K562 (cell line): Measurements from ENCODE around the gene PRR15. TPM values are rescaled to one million over a fixed set of nuclear protein-coding genes. Genes with fewer than 3 reads are reported as not detected.

Experiments used
- ATAC-seq: fragments of 200-7000 bp; cut with Tn5 transposase; 3 replicates; pipeline ENCODE4 v1.9.1; 2020; ENCODE audit warnings: moderate library complexity
- BruUV-seq: library from RNA; stranded (reverse); fragments of 400-500 nt; replicated peaks from 2 replicates; lab custom pipeline; 2021; lab: Mats Ljungman, UMichigan
- CTCF ChIA-PET: fragments of 300-600 bp; formaldehyde crosslinking; extraction: SDS; loops from one replicate; lab custom pipeline; 2021; ENCODE audit warnings: low intra/inter-chr PET ratio; lab: Yijun Ruan, JAX
- POLR2A ChIA-PET: fragments of 300-600, 350-650 bp; sonication (Branson Sonifier 250); formaldehyde crosslinking; extraction: SDS; loops from one replicate; lab custom pipeline; 2021; ENCODE audit warnings: antibody characterized with exemption, inconsistent platforms; lab: Yijun Ruan, JAX
- DNase-seq, 4 experiments: peaks; one replicate each; pipeline versions ENCODE4 v3.0.0 to v3.0.0-alpha.2; 2011 to 2018; ENCODE audit warnings: low spot score in 3 of 4, mixed read lengths in 3 of 4; ENCODE audit errors: extremely low read depth in 1 of 4
- FAIRE-seq: peaks from 2 replicates; lab custom pipeline; 2011; peaks lifted over from hg19 to GRCh38; lab: Jason Lieb, UNC
- H2AFZ ChIP-seq: 2 replicates; pipeline ENCODE4 v1.6.0; 2011; ENCODE audit warnings: low read depth, low read length, control low read depth, inconsistent platforms
- H3K27ac ChIP-seq: fragments of 200-600 bp; 3 replicates; pipeline ENCODE4 v1.8.0; 2011; ENCODE audit warnings: low read depth, mild to moderate bottlenecking, control low read depth, inconsistent platforms, low read length, moderate library complexity, mixed read lengths; ENCODE audit errors: extremely low read depth
- H3K27me3 ChIP-seq, 2 experiments: fragments of 300-600 bp in 1 of 2; 2 replicates in 1 of 2; 3 replicates in 1 of 2; pipeline versions ENCODE4 v1.6.0 to v1.8.0; 2011; ENCODE audit warnings: inconsistent platforms in 2 of 2, low read length in 2 of 2, mild to moderate bottlenecking in 1 of 2, mixed read lengths in 1 of 2, moderate library complexity in 1 of 2; ENCODE audit not compliant: control insufficient read depth in 2 of 2, insufficient read depth in 2 of 2
- H3K36me3 ChIP-seq: fragments of 300-600 bp; 3 replicates; pipeline ENCODE4 v1.8.0; 2011; ENCODE audit warnings: mild to moderate bottlenecking, low read length, inconsistent platforms; ENCODE audit not compliant: control insufficient read depth, insufficient read depth
- H3K4me1 ChIP-seq, 2 experiments: fragments of 200-600 bp in 1 of 2; replicated peaks in 1 of 2; 2 replicates in 1 of 2; 3 replicates in 1 of 2; pipeline versions ENCODE4 v1.5.1 to v1.8.0; 2011; ENCODE audit warnings: inconsistent platforms in 2 of 2, low read length in 2 of 2, mild to moderate bottlenecking in 1 of 2, mixed read lengths in 1 of 2, moderate library complexity in 1 of 2; ENCODE audit not compliant: control insufficient read depth in 2 of 2, insufficient read depth in 2 of 2
- H3K4me2 ChIP-seq: 2 replicates; pipeline ENCODE4 v1.6.1; 2011; ENCODE audit warnings: low read length, control low read depth, inconsistent platforms, mixed read lengths; ENCODE audit not compliant: insufficient read depth
- H3K4me3 ChIP-seq: fragments of 200-600 bp; sonication (generic), shearing (Covaris generic); 2 replicates; pipeline ENCODE4 v1.5.1; 2016; ENCODE audit warnings: control low read depth, inconsistent platforms
- H3K79me2 ChIP-seq: fragments of 200-600 bp; 3 replicates; pipeline ENCODE4 v1.8.0; 2011; ENCODE audit warnings: low read length, inconsistent platforms; ENCODE audit not compliant: control insufficient read depth, insufficient read depth
- H3K9ac ChIP-seq, 2 experiments: 2 replicates each; pipeline versions ENCODE4 v1.6.0 to v1.6.1; 2011; ENCODE audit warnings: low read depth in 2 of 2, low read length in 2 of 2, control low read depth in 1 of 2, inconsistent platforms in 1 of 2, mild to moderate bottlenecking in 1 of 2, mixed read lengths in 1 of 2; ENCODE audit not compliant: insufficient read depth in 1 of 2
- H3K9me1 ChIP-seq: one replicate; pipeline ENCODE4 v1.6.0; 2011; ENCODE audit warnings: inconsistent platforms, mild to moderate bottlenecking, low read length, moderate library complexity; ENCODE audit not compliant: control insufficient read depth, insufficient read depth
- H3K9me3 ChIP-seq: replicated peaks from 2 replicates; pipeline ENCODE4 v1.5.1; 2011; ENCODE audit warnings: low read depth, low read length, inconsistent platforms; ENCODE audit not compliant: control insufficient read depth, insufficient read depth
- H4K20me1 ChIP-seq: replicated peaks from 2 replicates; pipeline ENCODE4 v1.6.1; 2011; ENCODE audit warnings: low read length, inconsistent platforms, mixed read lengths; ENCODE audit not compliant: control insufficient read depth, insufficient read depth
- EHMT2 ChIP-seq: fragments of 450-650 bp; IDR thresholded peaks from 2 replicates; pipeline ENCODE4 v1.6.1; 2018; ENCODE audit warnings: antibody characterized with exemption
- GTF2F1 ChIP-seq: IDR thresholded peaks from 2 replicates; pipeline ENCODE4 v1.6.1; 2011; ENCODE audit warnings: low read depth, low read length, improper control_type of control experiment
- KLF13 ChIP-seq: fragments of 450-650 bp; IDR thresholded peaks from 2 replicates; pipeline ENCODE4 v1.6.1; 2016; ENCODE audit warnings: missing genetic modification characterization, low read depth, mild to moderate bottlenecking, missing compliant biosample characterization, moderate library complexity, borderline replicate concordance
- OTX1 ChIP-seq: fragments of 450-650 bp; formaldehyde crosslinking; IDR thresholded peaks from 2 replicates; pipeline ENCODE4 v1.4.0; 2022; ENCODE audit warnings: mild to moderate bottlenecking
- PRMT5 ChIP-seq: sonication (generic); formaldehyde crosslinking; IDR thresholded peaks from 2 replicates; pipeline ENCODE4 v1.5.0; 2020; ENCODE audit warnings: missing genetic modification reagents
- RBM39 ChIP-seq: fragments of 200-400 bp; formaldehyde crosslinking; optimal IDR thresholded peaks from 2 replicates; pipeline ENCODE3; 2018; ENCODE audit warnings: low read depth, low read length
- SRSF3 ChIP-seq: fragments of 200-400 bp; formaldehyde crosslinking; IDR thresholded peaks from 2 replicates; pipeline ENCODE4 v1.6.1; 2016; ENCODE audit warnings: mild to moderate bottlenecking, low read length, moderate library complexity; ENCODE audit not compliant: insufficient read depth
- ZNF232 ChIP-seq: sonication (generic); formaldehyde crosslinking; IDR thresholded peaks from 2 replicates; pipeline ENCODE4 v1.8.0; 2022; ENCODE audit warnings: mild to moderate bottlenecking, missing genetic modification reagents
- ZNF551 ChIP-seq: fragments of 250-450 bp; sonication (Bioruptor Pico); IDR thresholded peaks from 2 replicates; pipeline ENCODE4 v1.5.0; 2021; ENCODE audit warnings: mild to moderate bottlenecking, moderate library complexity
- ZNF696 ChIP-seq: fragments of 250-450 bp; sonication (Bioruptor Pico); conservative IDR thresholded peaks from 2 replicates; pipeline ENCODE4 v1.4.0; 2020; ENCODE audit warnings: mild to moderate bottlenecking, moderate library complexity
- ZZZ3 ChIP-seq: fragments of 450-650 bp; IDR thresholded peaks from 2 replicates; pipeline ENCODE4 v1.6.1; 2016; ENCODE audit warnings: antibody characterized with exemption, mild to moderate bottlenecking, moderate library complexity
- WGBS: fragments of 100-300 bp; shearing (Covaris generic); methylation state at CpG from one replicate; pipeline ENCODE4 v1.1.6; 2016; ENCODE audit warnings: low coverage, mixed read lengths; ENCODE audit not compliant: insufficient coverage; ENCODE audit errors: missing lambda C conversion rate; 5-methylcytosine and 5-hydroxymethylcytosine counted together
- in situ Hi-C: fragments of 300-500 bp; cut with MboI; formaldehyde crosslinking; loops from 4 replicates; pipeline ENCODE4 v1.15.0; 2018; ENCODE audit warnings: inconsistent platforms, mixed read lengths
- intact Hi-C: fragments of 100-400 bp; cut with micrococcal nuclease; formaldehyde crosslinking; loops from 2 replicates; pipeline ENCODE4 v1.14.2; 2022
- polyA plus RNA-seq, 8 experiments: library from polyadenylated mRNA; depleted of rRNA in 4 of 8; stranded (reverse) in 5 of 8; unstranded in 3 of 8; fragments of >200 nt; fragmentation: Nextera tagmentation in 2 of 8; fragmentation: Illumina TruSeq in 1 of 8; extraction: Ambion mirVana in 2 of 8; extraction: Trizol in 1 of 8; gene quantifications; 2 replicates each; pipeline versions ENCODE4 v1.2.1 to v1.2.3, GENCODE V29; 2011 to 2014; ENCODE audit warnings: inconsistent platforms in 1 of 8, missing spikeins in 1 of 8
- total RNA-seq, 7 experiments: library from RNA; depleted of rRNA in 6 of 7; stranded (reverse); fragments of >200 nt in 6 of 7; fragmentation: Illumina TruSeq in 2 of 7; extraction: Trizol in 2 of 7; gene quantifications; 2 replicates each; pipeline versions ENCODE4 v1.2.1 to v1.2.3, GENCODE V29; 2011 to 2021; ENCODE audit warnings: low replicate concordance in 1 of 7
- TF ChIP-seq, protein P1 (sequence below): fragments of 250-450 bp; sonication (Bioruptor Pico); IDR thresholded peaks from 2 replicates; pipeline ENCODE4 v1.5.0; 2020; ENCODE audit warnings: mild to moderate bottlenecking
- TF ChIP-seq, protein P2 (sequence below): fragments of 450-650 bp; IDR thresholded peaks from 2 replicates; pipeline ENCODE4 v1.6.1; 2016; ENCODE audit warnings: borderline replicate concordance
- TF ChIP-seq, protein P3 (sequence below), 3 experiments: IDR thresholded peaks in 2 of 3; conservative IDR thresholded peaks in 1 of 3; 2 replicates each; pipeline ENCODE4 v1.5.1; 2011 to 2012; ENCODE audit warnings: low read length in 3 of 3, mild to moderate bottlenecking in 3 of 3, control low read depth in 2 of 3, improper control_type of control experiment in 1 of 3, inconsistent platforms in 1 of 3, low read depth in 1 of 3, mixed read lengths in 1 of 3, moderate library complexity in 1 of 3; ENCODE audit not compliant: insufficient read depth in 2 of 3

The PRR15 gene
- total and polyA plus RNA-seq, 9 of the 15 experiments (the other 6 are each of a cell fraction or from before 2014, with no cell fraction given), result not detected

DNA sequence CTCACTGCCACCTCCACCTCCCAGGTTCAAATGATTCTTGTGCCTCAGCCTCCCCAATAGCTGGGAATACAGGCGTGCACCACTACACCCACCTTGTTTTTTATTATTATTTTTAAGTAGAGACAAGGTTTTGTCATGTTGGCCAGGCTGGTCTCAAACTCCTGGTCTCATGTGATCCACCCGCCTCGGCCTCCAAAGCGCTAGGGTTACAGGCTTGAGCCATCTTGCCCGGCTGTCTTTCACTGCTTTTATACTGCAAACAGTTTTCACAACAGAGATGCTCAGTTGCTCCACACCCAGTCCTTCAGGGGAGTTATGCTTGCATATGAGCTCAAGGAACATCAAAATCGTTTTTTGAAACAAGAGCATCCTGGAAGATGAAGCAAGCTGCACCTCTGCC, 1.3 kb upstream of the PRR15 start:
- H3K4me1 ChIP-seq, result peaks cover 0 to 18% of the 10 kb centered on the region in 2 experiments; a peak in 3 of 5 replicates
- CTCF ChIA-PET, result no interaction called here
- in situ Hi-C loops, result no loop called here
- H3K79me2 ChIP-seq, result no peaks in the 10 kb centered on the region
- POLR2A ChIA-PET, result interaction anchor here (1.4 kb wide), 1 partner anchor 10 kb away, joined by 3 read pairs; no protein-coding TSS in a partner anchor
- DNase-seq, result no peak
- H3K27me3 ChIP-seq, result peaks cover 24 to 52% of the 10 kb centered on the region in 2 experiments; a peak in 4 of 5 replicates
- no peaks in the 10 kb centered on the region for H3K9me1 ChIP-seq
- H3K4me3 ChIP-seq, result no peak overlapping the region
- no peak overlapping the region for H3K27ac ChIP-seq
- intact Hi-C loops, result no loop called here
- no peak for FAIRE-seq
- no peak overlapping the region for H2AFZ ChIP-seq
- ATAC-seq, result no peak
- no peaks in the 10 kb centered on the region for H4K20me1 ChIP-seq
- BruUV-seq, result no TSS peak
- WGBS, result 28% methylated on average over 6 of the region's 6 CpGs
- no peaks in the 10 kb centered on the region for H3K36me3 ChIP-seq
- TF ChIP-seq ZZZ3 (no peak), ZNF551 (CRISPR knock-in tag) (no peak), PRMT5 (CRISPR knock-in tag) (no peak), ZNF696 (CRISPR knock-in tag) (no peak), GTF2F1 (no peak), ZNF232 (no peak), SRSF3 (no peak), KLF13 (tag) (no peak), EHMT2 (no peak), RBM39 (no peak), OTX1 (CRISPR knock-in tag) (no peak)
- TF ChIP-seq, protein P1, sequence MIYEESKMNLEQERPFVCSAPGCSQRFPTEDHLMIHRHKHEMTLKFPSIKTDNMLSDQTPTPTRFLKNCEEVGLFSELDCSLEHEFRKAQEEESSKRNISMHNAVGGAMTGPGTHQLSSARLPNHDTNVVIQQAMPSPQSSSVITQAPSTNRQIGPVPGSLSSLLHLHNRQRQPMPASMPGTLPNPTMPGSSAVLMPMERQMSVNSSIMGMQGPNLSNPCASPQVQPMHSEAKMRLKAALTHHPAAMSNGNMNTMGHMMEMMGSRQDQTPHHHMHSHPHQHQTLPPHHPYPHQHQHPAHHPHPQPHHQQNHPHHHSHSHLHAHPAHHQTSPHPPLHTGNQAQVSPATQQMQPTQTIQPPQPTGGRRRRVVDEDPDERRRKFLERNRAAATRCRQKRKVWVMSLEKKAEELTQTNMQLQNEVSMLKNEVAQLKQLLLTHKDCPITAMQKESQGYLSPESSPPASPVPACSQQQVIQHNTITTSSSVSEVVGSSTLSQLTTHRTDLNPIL (CRISPR knock-in tag), result no peak
- TF ChIP-seq, protein P2, sequence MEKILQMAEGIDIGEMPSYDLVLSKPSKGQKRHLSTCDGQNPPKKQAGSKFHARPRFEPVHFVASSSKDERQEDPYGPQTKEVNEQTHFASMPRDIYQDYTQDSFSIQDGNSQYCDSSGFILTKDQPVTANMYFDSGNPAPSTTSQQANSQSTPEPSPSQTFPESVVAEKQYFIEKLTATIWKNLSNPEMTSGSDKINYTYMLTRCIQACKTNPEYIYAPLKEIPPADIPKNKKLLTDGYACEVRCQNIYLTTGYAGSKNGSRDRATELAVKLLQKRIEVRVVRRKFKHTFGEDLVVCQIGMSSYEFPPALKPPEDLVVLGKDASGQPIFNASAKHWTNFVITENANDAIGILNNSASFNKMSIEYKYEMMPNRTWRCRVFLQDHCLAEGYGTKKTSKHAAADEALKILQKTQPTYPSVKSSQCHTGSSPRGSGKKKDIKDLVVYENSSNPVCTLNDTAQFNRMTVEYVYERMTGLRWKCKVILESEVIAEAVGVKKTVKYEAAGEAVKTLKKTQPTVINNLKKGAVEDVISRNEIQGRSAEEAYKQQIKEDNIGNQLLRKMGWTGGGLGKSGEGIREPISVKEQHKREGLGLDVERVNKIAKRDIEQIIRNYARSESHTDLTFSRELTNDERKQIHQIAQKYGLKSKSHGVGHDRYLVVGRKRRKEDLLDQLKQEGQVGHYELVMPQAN, result no peak
- TF ChIP-seq, protein P3, sequence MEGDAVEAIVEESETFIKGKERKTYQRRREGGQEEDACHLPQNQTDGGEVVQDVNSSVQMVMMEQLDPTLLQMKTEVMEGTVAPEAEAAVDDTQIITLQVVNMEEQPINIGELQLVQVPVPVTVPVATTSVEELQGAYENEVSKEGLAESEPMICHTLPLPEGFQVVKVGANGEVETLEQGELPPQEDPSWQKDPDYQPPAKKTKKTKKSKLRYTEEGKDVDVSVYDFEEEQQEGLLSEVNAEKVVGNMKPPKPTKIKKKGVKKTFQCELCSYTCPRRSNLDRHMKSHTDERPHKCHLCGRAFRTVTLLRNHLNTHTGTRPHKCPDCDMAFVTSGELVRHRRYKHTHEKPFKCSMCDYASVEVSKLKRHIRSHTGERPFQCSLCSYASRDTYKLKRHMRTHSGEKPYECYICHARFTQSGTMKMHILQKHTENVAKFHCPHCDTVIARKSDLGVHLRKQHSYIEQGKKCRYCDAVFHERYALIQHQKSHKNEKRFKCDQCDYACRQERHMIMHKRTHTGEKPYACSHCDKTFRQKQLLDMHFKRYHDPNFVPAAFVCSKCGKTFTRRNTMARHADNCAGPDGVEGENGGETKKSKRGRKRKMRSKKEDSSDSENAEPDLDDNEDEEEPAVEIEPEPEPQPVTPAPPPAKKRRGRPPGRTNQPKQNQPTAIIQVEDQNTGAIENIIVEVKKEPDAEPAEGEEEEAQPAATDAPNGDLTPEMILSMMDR (IDR thresholded peaks at IDR 0.05 in 2 of 3, conservative IDR thresholded peaks at IDR 0.05 in 1 of 3; ENCODE audit: insufficient read depth in 2 of 3, low read depth in 1 of 3, low read length in 3 of 3), result no peak
- no peak overlapping the region for H3K4me2 ChIP-seq
- no peaks in the 10 kb centered on the region for H3K9me3 ChIP-seq
- H3K9ac ChIP-seq, result no peak overlapping the region
